Gastroesophageal sphincter (tissue), 4 donors: Measurements from ENCODE around the gene GAD1. TPM values are rescaled to one million over a fixed set of nuclear protein-coding genes. Genes with fewer than 3 reads are reported as not detected.

Source experiments
- ATAC-seq: fragments of 150-250 bp; one replicate; pipeline ENCODE4 v1.9.1; 2016; ENCODE audit warnings: mild to moderate bottlenecking, moderate library complexity
- H3K27ac ChIP-seq, 4 donors: fragments of 200-600 bp; sonication (generic) in 3 of 4; 1 replicate in 3 of 4; 2 replicates in 1 of 4; pipeline ENCODE4 v1.5.1; 2016 to 2019
- H3K27me3 ChIP-seq: fragments of 200-600 bp; sonication (generic); one replicate; pipeline ENCODE4 v1.5.1; 2019
- H3K36me3 ChIP-seq, 2 donors: fragments of 200-600 bp; sonication (generic); one replicate each; pipeline ENCODE4 v1.5.1; 2019; ENCODE audit warnings: control low read depth in 1 of 2
- H3K4me1 ChIP-seq, 3 donors: fragments of 200-600 bp; sonication (generic); 1 replicate in 2 of 3; 2 replicates in 1 of 3; pipeline ENCODE4 v1.5.1; 2016 to 2019; ENCODE audit warnings: control low read depth in 2 of 3
- H3K4me3 ChIP-seq, 2 donors: fragments of 200-600 bp; sonication (generic); one replicate each; pipeline ENCODE4 v1.5.1; 2019; ENCODE audit warnings: mild to moderate bottlenecking in 1 of 2, moderate library complexity in 1 of 2
- H3K9me3 ChIP-seq, 3 donors: fragments of 200-600 bp; sonication (generic); one replicate each; pipeline ENCODE4 v1.5.1; 2017 to 2019; ENCODE audit warnings: control low read depth in 2 of 3
- CTCF ChIP-seq, 4 experiments: fragments of 200-600 bp in 2 of 4; fragments of 450-650 bp in 2 of 4; sonication (generic) in 1 of 4; IDR thresholded peaks; one replicate each; pipeline ENCODE4 v1.5.1; 2017 to 2019; ENCODE audit warnings: antibody characterized with exemption in 4 of 4, mild to moderate bottlenecking in 2 of 4, moderate library complexity in 2 of 4
- EP300 ChIP-seq: sonication (generic); formaldehyde crosslinking; IDR thresholded peaks from one replicate; pipeline ENCODE4 v1.6.1; 2017; ENCODE audit warnings: antibody characterized with exemption, mild to moderate bottlenecking
- POLR2A ChIP-seq, 2 donors: fragments of 450-650 bp; IDR thresholded peaks; one replicate each; pipeline ENCODE4 v1.6.1; 2017; ENCODE audit warnings: antibody characterized with exemption in 2 of 2, mild to moderate bottlenecking in 2 of 2, moderate library complexity in 1 of 2
- POLR2AphosphoS5 ChIP-seq: sonication (generic); formaldehyde crosslinking; IDR thresholded peaks from one replicate; pipeline ENCODE4 v1.6.1; 2017; ENCODE audit warnings: antibody characterized with exemption
- WGBS, 2 donors: methylation state at CpG; one replicate each; pipeline ENCODE4 v1.1.5; 2018; ENCODE audit warnings: low coverage in 1 of 2; 5-methylcytosine and 5-hydroxymethylcytosine counted together
- total RNA-seq, 4 donors: library from RNA; depleted of rRNA; stranded (reverse); fragments of >200 nt; gene quantifications; one replicate each; pipeline ENCODE4 v1.1.0, GENCODE V29; 2016

Gene GAD1
- total RNA-seq, result not detected

GRCh38 chr2:170816504-170817092 lies at the start of gene GAD1:
TSS of gene GAD1 (plus strand) at chr2:170816887. CDS start at chr2:170818592, 1,705 bp downstream.
- Histone ChIP-seq H3K9me3 (no peaks in the 10 kb centered on the region), H3K36me3 (no peaks in the 10 kb centered on the region), H3K4me3 (peak within 1 kb of the TSS; percentile 18 to 51), H3K27ac (no peak within 1 kb of the TSS), H3K4me1 (peaks cover 4 to 81% (median 52%) of the 10 kb centered on the region in 3 donors), H3K27me3 (peaks cover 88% of the 10 kb centered on the region)
- no peak for TF ChIP-seq EP300
- peak in 1 of 4 experiments; percentile 14 for TF ChIP-seq CTCF (IDR thresholded peaks at IDR 0.05)
- no peak for TF ChIP-seq POLR2A (IDR thresholded peaks at IDR 0.05)
- TF ChIP-seq POLR2AphosphoS5, result no peak
- peak; percentile 67 for ATAC-seq
- WGBS, 2 donors, result 1 to 2% methylated on average over 10 to 11 of the region's 49 CpGs

DNA sequence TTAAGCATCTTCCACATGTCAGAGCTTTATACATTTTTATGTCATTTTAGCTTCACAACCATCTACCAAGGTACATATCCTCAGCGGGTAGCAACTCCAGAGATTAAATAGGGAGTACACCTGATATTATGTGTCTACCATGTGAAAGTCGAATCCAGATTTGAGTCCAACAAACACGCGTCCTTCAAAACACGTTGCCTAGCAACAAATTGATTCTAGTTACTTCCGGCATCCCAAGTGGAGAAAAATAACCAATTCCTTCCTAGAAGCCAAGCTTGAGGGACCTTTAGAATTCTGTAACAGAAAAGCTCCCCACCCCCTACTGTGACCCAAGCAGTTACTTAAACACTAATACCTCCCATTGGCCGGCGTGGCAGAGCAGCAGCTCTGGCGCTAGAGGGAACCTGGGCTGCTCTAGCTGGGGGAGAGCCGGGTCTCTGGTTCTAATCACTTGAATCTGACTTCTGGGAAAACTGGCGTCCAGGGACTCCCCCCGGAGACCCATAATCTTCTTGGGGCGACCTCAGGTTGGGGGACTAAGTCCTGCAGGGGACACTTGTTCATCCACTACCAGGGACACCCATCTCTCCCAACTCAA lies 46.6 kb upstream of the GAD1 start, which contains the start of gene ERICH2:
TSS of gene ERICH2 (plus strand) at position 371 of the 598 bp plus-strand sequence. CDS start 304 bp downstream, outside the sequence.
- Histone ChIP-seq H3K27ac (peak within 1 kb of the TSS in 3 of 4 donors; percentile 82 to 85 (median 84)), H3K27me3 (no peaks in the 10 kb centered on the region), H3K4me1 (peaks cover 0 to 22% (median 4%) of the 10 kb centered on the region in 3 donors), H3K36me3 (no peaks in the 10 kb centered on the region), H3K9me3 (no peaks in the 10 kb centered on the region), H3K4me3 (peak within 1 kb of the TSS; percentile 67 to 78)
- WGBS, 2 donors, result 5% methylated on average over 8 to 9 of the region's 13 CpGs
- peak; percentile 64 for ATAC-seq
- TF ChIP-seq CTCF (IDR thresholded peaks at IDR 0.05) (peak in 2 of 4 experiments; percentile 6 to 39), POLR2AphosphoS5 (no peak)

GRCh38 chr2:170770606-170771420 lies 45.9 kb upstream of the GAD1 start:
- H3K27me3 ChIP-seq, result no peaks in the 10 kb centered on the region
- WGBS, 2 donors, result 0 to 4% methylated on average over 5 to 8 of the region's 82 CpGs
- peak; percentile 94 for ATAC-seq

DNA sequence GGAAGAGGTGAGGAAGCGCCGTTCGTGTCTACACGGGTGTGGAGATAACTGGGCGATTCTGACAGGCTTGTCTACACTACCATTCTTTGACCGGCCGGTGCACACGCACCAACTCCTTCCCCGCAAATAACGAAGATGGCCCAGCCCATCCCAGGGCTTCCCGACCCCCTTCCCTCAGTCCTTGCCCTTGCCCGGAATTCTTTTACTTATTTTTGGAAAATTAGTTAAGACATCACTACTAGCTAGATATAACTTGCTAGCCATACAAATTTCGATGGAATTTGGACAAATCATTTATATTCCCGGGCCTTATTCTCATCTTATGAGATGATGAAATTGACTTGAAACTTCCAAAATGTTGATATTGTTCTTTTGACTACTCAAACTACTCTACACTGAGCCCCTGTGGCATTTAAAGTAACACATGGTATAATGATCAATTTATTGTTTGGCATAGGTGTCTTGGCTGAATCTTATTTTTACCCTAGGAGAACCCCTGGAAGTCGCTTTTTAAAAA lies 45.2 kb upstream of the GAD1 start:
- H3K4me3 ChIP-seq, result peak overlapping the region; percentile 67 to 78
- H3K4me1 ChIP-seq, result peaks cover 0 to 22% (median 4%) of the 10 kb centered on the region in 3 donors
- no peaks in the 10 kb centered on the region for H3K27me3 ChIP-seq
- H3K36me3 ChIP-seq, result no peaks in the 10 kb centered on the region
- H3K9me3 ChIP-seq, result no peaks in the 10 kb centered on the region
- WGBS, 2 donors, result 12 to 13% methylated on average over 11 to 12 of the region's 15 CpGs
- TF ChIP-seq EP300 (no peak), POLR2A (IDR thresholded peaks at IDR 0.05) (no peak), CTCF (IDR thresholded peaks at IDR 0.05) (no peak), POLR2AphosphoS5 (no peak)
- H3K27ac ChIP-seq, result peak overlapping the region in 3 of 4 donors; percentile 82 to 85 (median 84)
- no peak for ATAC-seq

More at GRCh38 chr2:170770606-170771420, 45.9 kb upstream of the GAD1 start:
- no peak for TF ChIP-seq POLR2AphosphoS5
- TF ChIP-seq CTCF (IDR thresholded peaks at IDR 0.05), result peak in 1 of 4 experiments; percentile 17
- TF ChIP-seq POLR2A (IDR thresholded peaks at IDR 0.05), result no peak
- no peak for TF ChIP-seq EP300
- Histone ChIP-seq H3K9me3 (no peaks in the 10 kb centered on the region), H3K27ac (peak overlapping the region in 3 of 4 donors; percentile 82 to 85 (median 84)), H3K36me3 (no peaks in the 10 kb centered on the region), H3K4me1 (peaks cover 0 to 22% (median 4%) of the 10 kb centered on the region in 3 donors), H3K4me3 (peak overlapping the region; percentile 67 to 78)
